Left lobe of liver (tissue), 1 donor: Measurements from ENCODE around the gene PSD2. TPM values are rescaled to one million over a fixed set of nuclear protein-coding genes. Genes with fewer than 3 reads are reported as not detected.

Experiments
- total RNA-seq: library from RNA; stranded (reverse); gene quantifications from one replicate; pipeline ENCODE4 v1.2.1, GENCODE V29; 2021
- donor health status: DM: no; HTN: yes; CAD: no.

The PSD2 gene
- total RNA-seq, 1 donor from 2014 or later = 0.08 TPM

Other genes starting within 250 kb of the PSD2 start
- gene UBE2D2, start 234.5 kb upstream of the PSD2 start, total RNA-seq = 34.4 TPM
- 64.0 TPM for gene CXXC5, start 147.5 kb upstream of the PSD2 start, total RNA-seq
- gene NRG2, start 247.5 kb downstream of the PSD2 start, total RNA-seq = 0.81 TPM